NCI-H1417 treated with DMSO at 0.1 percent for 48 hours (cell line): Measurements from ENCODE around the gene PRKCH.
"Not testable (repeated sequence)": the region's sequence is repeated elsewhere in the genome, so short reads cannot be mapped to it uniquely, and the experiment has no call there.

Source experiments
- DNase-seq: peaks from one replicate; lab custom pipeline; 2025; lab: John Stamatoyannopoulos, UW

PRKCH gene

DNA sequence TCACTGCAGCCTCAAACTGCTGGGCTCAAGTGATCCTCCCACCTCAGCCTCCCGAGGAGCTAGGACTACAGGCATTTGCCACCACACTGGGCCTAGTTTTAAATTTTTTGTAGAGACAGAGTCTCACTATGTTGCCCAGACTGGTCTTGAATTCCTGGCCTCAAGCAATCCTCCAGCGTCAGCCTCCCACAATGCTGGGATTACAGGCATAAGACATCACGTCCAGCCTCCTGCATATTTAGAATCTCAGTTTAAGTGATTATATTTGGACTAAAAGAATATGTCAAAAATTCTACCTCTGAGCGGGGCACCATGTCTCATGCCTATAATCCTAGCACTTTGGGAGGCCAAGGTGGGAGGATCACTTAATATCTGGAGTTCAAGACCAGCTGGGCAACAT lies 12.7 kb upstream of the PRKCH start:
- DNase-seq, result not testable (repeated sequence)

DNA sequence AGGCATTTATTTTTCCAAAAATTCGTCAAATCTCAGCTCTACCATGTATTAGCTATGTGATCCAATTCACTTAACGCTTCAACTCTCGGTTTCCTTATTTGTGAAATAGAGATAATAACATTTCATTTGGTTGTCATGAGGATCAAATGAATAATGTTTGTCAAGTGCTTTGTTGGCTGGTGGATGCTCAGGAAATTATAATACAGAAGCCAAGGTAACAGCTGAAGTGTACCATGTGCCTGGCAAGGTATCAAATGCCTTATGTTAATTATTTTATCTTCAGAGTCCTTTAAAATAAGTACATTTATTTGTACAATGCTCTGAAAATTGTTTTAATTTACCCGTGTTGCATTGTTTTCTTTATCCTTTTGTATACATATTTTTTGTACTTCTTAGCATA lies 6.1 kb upstream of the PRKCH start:
- DNase-seq, result no peak

DNA sequence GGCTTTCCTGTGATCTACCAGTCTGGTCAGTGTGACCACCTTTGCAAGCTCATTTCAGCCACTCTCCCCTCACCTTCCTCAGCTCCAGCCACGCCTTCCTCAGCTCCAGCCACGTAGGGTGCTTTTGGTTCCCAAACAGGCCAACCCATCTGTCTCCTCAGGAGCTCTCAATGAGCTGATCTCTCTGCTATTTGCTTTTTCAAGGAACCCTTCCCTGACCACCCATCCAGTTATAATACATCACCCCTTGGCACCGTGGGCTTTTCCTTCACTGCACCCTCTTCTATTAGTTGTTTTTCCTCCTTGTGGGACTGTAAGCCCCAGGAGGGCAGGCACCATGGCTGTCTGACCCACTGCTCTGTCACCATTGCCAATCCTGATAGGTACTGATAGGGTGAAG lies 2.3 kb upstream of the PRKCH start:
- DNase-seq, result no peak

DNA sequence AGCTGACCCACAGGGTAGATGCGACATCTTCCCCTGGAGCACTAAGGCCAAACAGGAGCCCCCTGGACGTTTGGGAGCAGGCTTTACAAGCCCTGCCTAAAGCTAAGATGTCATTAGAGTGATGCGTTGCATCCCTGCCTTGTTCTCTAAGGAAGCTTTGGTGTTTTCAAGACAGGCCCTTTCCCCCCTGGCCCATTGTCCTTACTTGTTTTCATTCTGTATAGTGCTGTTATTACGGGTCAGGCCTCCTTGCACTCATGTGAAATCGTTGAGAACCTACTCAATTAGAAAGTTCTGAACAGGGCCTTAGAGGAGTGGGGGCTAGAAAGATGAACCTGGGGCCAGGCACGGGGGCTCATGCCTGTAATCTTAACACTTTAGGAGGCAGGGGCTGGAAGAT lies 1.7 kb upstream of the PRKCH start:
- DNase-seq, result no peak

DNA sequence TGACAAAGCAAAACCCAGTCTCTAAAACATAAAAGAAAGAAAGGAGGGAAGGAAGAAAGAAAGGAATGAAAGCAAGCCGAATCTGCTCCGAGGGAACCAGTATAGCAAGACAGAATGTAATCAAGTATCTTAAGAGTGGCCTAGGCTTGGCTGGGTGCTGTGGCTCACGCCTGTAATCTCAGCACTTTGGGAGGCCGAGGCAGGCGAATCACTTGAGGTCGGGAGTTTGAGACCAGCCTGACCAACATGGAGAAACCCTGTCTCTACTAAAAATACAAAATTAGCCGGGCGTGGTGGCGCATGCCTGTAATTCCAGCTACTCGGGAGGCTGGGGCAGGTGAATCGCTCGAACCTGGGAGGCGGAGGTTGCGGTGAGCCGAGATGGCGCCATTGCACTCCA lies 1.2 kb upstream of the PRKCH start:
- DNase-seq, result not testable (repeated sequence)

DNA sequence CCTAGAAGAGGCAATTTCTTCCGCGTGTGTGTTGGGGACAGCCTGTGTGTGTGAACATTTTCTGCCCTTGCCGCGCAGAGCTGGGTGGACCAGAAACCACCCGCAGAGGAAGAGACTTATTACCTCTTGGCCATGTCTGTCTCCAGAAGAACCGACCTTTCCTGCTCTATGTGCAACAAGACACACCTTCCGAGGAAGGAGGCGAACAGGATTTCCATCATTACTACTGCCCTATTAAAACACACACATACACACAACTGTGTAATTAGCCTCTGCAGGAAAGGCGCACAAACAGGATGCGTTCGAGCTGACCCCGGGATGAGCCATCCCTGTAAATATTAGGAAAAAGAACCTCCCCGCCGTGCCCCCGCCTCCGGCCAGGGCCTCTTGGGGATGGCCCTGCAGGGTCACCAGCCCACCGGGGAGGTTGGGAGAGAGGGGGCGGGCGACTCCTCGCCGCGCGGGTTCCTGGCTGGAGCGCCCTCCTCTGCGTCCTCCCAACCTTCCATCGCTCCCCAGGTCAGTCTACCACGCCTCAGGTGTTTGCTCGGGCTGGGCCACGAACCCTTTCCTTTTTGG lies 484 bp upstream of the PRKCH start:
- DNase-seq, result no peak

DNA sequence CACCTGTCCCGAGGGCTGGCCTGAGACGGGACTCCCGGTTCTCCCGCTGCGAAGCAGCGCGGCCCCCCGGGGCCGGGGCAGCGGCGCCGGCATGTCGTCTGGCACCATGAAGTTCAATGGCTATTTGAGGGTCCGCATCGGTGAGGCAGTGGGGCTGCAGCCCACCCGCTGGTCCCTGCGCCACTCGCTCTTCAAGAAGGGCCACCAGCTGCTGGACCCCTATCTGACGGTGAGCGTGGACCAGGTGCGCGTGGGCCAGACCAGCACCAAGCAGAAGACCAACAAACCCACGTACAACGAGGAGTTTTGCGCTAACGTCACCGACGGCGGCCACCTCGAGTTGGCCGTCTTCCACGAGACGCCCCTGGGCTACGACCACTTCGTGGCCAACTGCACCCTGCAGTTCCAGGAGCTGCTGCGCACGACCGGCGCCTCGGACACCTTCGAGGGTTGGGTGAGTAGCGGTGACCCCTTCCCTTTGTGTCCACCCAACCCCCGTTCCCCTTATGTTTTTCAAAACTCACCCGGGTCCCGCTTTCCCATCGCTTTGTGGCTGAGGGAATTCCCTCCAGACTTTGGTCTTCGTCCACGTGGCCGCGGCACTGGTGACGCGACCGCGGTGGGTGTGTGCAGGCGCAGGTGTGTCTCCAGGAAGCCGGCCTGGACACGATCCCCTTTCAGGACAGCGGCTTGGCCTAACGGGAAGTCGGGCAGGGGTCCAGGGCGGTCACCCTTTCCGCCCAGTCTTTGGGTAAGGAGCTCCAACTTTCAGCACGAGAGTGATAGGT lies 826 bp downstream of the PRKCH start:
- DNase-seq, result no peak

DNA sequence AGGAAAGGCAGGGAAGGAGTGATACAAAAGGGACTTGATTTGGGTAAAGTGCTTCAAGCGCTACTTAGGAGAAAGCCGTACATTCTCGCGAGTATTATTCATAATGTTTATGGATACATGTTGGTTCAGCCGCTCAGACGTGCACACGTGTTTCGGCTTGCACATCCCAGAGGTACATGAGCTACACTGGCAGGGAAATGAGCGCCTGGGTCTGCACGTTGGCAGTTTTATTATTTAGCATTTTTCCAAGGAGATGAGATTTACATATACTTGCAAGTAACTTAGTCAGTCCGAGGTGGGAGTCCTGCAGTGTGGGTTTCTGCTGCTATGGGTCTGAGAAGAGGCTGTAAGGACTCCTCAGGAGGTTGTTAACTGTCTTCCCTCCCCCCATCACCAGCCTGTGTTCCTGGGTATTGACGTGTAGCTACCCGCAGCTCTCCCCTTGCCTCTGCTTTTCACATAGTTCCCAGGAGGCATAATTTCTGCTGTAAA lies 1.5 kb downstream of the PRKCH start:
- DNase-seq, result no peak

DNA sequence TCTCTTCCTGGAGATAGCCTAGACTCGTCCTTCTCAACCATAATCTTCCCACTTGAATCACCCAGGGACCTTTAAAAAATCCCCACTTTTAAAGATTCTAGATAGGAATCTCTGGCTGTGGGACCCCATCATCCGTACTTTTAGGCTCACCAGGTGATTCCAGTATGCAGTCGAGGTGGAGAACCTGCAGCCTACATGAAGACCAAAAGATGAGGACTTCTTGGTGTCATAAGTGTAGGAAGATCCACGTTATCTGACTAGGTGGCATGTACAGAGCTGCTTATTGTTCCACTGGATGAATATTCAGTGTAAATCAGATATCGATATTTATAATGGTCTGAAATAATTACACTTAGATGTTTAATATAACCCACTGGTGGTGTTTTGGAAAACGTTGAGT lies 2.6 kb downstream of the PRKCH start:
- DNase-seq, result no peak

DNA sequence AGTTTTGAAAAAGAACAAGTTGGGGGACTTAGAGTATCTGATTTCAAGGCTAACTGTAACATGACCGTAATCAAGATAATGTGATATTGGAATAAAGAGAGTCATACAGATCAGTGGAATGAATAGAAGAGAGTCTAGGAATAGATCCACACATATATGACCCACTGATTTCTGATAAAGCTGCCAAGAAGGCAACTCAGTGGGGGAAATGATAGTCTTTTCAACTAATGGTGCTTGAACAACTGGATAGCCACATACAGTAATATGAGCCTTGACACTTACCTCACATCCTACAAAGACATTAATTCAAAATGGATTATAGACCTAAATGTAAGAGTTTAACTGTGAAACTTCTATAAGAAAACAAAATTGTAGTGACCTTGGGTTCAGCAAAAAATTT lies 3.8 kb downstream of the PRKCH start:
- DNase-seq, result no peak

DNA sequence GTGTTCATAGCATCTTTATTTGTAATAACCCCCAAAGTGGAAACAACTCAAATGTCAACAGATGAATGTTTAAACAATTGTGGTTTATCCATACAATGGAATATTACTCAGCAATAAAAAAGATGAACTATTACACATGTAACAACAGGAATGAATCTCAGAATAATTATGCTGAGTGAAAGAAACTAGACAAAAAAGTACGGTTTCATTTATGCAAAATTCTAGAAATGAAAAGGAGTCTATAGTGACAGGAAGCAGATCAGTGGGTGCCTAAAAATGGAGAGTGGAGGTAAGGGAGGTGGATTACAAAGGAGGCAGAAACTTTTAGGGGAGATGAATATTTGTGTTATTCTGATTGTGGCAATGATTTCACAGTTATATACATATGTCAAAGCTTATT lies 4.8 kb downstream of the PRKCH start:
- DNase-seq, result no peak

DNA sequence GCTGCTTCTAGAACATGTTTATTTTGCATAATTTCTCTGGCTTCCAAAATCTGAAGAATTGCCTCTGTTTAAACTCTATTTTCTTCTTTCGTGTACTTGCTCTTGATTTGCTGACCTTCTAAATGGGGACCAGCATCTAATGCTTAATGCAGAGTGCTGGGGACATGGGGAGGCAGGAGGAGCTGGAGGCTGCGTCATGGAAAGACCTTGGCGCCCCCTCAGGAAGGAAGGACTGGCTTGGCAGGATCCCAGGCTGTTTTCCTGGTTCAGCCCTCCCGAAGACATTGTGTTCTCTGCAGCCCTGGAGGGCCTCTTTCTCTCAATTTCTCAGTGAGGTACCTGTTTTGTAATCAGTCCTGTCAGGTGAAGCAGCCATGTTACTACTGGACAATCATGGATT lies 5.5 kb downstream of the PRKCH start:
- no peak for DNase-seq

DNA sequence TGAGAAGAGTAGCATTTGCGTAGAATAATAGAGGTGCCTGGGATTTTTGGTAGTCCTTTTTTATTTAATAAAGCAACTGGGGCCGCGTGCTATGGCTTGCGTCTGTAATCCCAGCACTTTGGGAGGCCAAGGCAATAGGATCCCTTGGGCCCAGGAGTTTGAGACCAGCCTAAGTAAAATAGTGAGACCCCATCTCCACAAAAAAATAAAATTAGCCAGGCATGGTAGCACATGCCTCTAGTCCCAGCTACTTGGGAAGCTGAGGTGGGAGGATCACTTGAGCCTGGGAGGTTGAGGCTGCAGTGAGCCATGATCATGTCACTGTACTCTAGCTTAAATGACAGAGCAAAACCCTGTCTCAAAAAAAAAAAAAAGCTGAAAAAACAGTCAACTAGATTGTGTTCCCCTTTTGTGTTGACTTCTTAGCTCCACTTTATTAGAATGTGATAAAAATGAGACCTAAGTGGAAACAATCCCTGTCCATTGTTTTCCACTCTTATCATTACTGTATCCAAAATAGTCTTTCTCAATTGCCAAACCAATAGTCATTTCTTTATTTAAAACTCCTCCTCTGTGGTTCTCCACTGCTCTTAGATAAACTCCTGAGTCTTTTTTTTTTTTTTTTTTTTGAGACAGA lies 7.4 kb downstream of the PRKCH start:
- no peak for DNase-seq

DNA sequence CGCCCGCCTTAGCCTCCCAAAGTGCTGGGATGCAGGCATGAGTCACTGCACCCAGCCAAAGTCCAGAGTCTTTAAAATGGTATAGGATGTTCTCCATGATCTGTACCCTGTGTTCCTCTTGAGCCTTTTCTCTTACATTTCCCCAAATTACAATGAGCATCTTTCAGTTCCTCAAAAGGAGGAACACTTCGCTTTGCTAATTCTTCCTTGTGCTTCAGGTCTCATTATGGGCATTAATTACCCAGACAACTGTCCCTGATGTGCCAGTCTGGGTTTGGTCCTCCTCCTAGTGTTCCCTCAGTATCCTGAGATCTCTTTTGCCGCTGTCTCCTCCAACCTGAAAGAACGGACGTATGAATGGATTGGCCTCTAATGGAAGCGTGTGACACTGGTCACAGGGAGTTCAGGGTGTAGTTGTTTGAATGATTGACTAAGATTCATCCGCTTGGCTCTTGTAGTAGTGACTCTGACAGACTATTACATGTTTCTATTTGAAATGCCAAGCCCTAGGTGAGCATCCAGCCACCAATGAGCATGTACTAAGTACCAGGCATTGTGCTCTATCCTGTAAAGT lies 8.2 kb downstream of the PRKCH start:
- DNase-seq, result no peak

DNA sequence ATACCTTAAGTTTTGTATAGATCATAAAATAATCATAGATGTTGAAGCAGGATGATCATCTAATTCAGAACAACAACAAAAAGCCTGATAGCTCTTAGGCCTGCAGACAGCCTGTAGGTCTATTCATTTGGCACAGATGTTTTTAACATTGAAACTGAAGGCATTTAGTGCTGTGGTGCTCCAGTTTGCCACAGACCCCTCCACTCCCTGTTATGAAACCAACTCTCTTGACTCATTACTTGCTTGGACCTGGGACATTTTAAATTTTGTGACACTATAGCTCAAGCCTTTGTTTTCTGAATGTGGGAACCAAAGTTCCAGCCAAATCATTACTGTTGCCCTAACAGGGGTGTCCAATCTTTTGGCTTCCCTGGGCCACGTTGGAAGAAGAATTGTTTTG lies 9.1 kb downstream of the PRKCH start:
- no peak for DNase-seq

DNA sequence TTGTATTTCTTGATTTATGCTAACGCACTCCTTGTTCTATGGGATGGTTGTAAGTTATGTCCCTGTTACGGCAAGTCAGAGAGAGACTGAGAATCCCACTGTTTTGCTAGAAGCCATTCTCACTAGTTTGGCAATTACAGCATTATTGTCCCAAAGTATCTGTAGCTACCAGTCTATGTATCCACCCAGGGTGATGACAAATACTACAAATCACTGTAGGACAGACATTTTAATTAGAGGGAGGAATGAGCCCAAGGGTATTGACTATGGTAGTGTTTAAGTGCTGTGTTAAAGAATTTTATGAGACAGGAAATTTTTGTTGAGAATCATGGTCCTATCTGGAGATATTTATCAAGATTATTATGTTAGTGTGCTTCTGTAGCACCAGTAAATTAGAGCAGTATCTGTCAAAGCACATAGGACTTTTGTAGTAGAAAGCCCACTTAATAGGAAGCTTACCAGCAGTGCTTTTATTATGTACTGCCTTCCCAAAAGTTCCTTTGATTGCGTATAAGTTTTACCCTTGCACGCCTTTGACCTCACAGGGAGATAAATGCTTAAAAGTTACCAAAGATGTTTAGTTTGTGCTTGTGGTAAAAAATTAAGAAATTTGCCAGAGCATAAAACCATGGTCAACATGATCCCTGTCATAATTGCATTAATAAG lies 10.7 kb downstream of the PRKCH start:
- DNase-seq, result no peak

DNA sequence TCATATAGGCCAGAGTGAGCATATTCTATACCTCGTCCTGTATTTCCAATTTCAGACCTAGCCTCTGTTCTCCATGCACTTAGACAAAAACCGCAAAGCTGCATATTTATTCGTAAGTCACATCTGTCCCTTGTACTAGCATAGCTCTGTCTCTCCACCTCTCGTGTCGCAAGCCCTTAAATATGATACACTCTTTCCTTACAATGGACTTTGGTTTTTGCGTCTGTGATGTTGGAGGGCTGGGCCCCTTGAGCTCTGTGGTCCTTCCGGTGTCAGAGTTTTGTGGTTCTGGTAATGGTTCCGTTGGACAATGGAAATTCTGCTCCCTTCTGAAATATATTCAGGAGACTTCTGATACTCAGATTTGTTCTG lies 11.3 kb downstream of the PRKCH start:
- DNase-seq, result no peak

DNA sequence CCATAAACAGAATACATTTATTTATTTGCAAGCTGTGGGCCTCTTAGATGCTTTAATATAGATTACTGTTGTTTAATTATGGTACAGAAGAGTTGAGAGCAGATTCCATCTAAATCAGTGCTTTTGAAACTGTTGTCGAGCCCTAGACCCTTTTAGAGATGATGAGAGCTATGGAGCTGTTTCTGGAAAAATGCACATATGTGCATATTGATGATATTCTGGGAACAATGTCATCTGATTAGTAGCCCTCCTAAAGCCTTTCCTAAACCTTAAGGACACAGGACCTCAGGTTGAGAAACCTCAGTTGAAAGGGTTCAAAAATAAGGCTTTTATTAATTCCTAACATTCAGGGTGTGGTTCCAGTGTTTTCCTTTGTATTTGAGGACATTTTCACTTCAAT lies 11.7 kb downstream of the PRKCH start:
- DNase-seq, result no peak

DNA sequence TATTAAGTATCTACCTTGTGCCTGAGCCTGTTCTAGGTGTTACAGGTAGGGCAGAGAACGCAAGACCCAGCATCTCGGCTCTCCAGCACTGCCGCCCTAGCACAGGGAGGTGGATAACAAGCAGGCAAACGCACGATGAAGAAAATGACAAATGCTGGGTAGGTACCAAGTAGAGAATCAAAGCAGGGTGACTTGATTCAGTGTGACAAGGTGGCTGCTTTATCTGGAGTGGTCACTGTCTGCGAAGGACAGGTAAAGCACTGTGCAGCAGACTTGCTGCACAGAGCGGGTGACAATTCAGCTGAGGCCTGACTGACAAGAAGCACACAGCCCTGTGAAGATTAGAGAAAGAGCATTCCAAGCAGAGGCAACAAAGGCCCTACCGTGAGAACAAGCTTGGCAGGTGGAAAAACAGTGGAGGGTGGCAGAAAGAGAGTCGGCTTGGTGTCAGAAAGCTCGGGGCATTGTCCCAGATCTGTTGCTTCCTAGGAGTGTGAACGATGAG lies 12.9 kb downstream of the PRKCH start:
- DNase-seq, result no peak

DNA sequence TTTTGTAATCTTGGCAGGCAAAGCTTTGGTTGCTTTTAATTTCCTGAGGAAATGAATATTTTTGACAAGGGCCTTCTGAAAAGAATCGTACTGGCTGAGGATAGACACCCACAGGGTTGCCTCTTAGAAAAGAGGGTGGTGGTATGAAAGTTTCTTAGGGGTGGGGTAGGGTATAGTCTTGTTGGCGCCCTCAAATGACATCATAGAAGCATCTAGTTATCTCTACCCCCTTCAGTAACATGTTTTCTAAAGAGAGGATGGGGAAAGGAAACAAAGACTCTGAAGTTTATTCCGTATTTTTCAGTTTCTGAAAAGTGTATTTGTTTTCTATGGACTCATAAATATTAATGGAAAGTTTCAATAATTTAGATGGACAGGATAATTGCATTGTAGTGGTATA lies 13.7 kb downstream of the PRKCH start:
- no peak for DNase-seq

DNA sequence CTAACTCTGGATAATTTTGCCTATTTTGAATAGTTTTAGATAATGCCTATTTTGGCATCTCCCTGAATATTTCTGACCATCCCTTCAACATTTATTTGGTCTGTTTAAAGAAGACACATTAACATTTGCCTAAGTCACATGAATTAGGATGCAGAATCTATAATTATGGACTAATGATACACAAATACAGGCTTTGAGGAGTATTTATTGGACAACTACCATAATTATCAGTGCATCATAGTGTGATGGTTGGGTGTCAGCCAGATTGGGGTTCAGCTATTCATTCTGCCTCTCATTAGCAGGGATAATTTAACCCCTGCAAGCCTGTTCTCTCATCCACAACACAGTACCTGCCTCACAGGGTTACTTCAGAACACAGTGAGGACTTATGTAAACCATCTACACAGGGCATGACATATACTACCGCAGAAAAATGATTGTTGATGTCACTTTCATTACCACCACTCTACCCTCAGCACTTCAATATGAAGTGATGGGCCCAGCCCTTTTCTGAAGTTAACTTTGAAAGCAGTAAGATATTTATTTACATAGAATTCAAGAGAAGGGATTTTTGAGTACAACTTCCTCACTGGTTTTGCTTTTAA lies 14.4 kb downstream of the PRKCH start:
- DNase-seq, result no peak

DNA sequence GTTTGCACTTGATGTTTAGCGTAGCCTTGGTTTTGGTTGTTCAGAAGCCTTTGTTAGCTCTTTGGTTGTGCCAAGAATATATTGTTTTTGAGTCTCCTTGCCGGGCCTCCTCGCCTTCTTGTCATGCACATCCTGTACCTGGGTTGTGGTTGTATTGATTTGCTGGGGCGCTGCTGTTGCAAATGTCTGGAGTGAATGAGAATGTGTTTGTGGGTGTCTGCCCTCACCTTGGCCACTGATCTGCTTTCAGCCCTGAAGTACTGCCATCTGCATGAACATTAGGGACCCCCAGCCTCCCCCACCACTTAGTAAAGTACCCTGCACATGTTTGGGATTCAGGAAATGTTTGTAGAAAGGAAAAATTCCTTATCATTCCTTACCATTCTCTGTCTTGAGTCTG lies 16.5 kb downstream of the PRKCH start:
- no peak for DNase-seq
